Stimulated activated CD8-positive, alpha-beta memory T cell treated with anti-CD3 and anti-CD28 coated beads, Interleukin-15, amount 100 ng/mL, for 48 hours (primary cell): ENCODE measurements around the gene MLLT10.

Experiments used
- DNase-seq, 2 donors: peaks; one replicate each; pipeline ENCODE4 v3.0.0-alpha.2; 2020; ENCODE audit warnings: low read depth in 2 of 2

MLLT10 gene

DNA sequence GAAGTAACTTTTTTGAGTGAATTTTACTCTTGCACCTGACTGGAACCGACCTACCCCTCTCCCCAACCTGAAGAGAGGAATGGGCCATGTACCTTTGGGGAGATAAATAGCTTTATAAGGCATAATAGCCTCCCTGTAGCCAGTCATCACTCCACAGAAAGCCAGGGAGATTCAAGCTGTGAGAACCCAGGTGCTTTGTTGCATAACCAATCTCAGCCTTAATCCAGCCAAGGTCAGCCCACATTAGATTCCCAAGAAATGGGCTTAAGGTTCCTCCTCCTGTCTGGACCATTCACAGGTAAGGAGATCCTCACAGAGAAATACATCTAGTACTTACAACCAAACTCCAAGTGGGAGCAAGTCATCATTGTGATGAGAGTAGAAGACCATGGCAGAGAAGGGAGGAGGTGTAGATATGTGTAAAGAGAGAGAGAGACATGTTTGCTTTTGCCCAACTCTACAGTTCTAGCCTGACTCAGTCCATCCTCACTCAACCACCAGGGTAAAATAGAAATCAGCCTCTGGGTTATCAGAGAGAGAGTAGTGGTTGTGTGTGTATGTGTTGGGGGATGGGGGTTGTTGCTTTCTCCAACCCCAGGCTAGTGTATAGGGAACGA is 32.2 kb upstream of the MLLT10 start:
- no peak for DNase-seq

DNA sequence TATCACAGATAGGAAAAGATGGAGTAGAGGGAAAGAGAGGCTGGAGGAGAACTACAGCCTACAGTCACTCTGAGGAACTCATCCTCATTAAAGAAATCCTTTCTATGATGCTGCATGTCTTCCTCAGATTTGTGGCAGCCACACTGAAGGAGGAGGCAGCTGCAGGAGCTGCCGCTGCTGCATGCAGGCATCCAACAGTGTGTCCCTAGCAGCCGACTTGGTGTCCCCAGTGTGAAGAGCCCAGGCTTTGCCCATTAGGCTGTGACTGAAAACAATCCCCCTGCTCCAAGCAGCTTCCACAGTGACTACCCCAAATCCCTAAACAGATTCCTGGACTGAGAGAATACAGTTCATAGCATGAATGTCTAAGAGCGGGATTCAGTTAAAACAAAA is 31.7 kb upstream of the MLLT10 start:
- no peak for DNase-seq

DNA sequence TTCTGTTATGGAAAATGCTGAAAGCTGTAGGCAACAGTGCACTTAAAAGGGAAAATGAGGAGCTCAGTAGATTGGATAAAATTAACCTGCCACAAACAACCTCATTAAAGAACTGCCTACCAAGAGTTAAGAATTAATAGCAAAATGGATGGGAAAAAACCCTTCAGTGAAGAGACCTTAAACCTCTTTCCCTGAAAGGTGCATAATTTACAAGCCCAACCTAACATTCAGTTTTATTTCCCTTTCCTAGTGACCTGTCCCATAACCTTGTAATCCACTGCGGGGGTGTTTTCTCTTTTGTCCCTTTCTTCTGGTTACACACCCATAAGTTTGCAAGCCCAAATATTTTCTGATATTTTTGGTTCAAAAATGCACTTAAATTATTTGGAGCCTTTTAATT is 30.5 kb upstream of the MLLT10 start:
- DNase-seq: no peak

DNA sequence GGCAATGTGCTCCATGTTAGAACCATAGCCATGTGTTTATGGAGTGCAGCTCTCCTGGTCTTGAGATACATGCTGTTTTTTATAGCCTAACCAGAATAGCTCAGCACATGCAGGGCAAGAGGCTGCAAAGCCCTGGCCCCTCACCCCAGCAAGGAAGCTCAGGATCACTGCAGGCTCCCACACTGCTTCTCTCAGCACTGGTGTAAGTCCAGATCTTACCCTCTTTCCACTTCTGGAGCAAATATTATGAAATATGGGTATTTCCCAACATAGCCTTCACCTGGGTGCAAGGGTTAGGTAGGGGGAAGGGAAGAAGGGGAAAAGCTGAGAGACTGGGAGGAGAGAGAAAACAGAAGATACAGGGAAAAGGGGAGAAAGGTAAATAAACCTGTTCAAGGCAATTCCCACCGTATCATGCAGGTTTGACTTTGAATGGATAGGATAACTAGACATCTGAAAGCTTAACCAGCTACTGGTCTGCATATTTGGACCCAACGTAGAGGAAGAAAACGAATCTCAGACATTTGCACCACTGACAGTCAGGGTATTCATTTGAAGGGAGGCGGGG is 28.2 kb upstream of the MLLT10 start:
- DNase-seq: no peak

DNA sequence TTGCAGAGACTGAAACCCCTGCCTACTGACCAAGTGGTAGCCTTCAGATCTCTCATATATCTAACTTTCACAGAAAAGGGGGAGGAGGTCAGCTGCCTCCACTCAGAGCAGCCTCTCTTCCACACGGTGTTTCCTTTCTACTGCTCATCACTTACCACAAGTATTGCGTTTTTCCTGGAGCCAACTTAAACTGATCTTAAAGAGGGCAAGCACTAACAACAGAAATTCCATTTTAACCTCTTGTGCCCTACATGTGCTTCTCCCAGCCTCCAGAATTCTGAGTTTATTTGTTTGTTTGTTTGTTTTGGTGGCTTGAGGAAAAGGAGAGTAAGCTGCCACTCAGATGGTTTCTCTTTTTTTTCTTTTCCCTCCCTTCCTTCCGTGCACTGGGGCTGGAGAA is 27.7 kb upstream of the MLLT10 start:
- no peak for DNase-seq

DNA sequence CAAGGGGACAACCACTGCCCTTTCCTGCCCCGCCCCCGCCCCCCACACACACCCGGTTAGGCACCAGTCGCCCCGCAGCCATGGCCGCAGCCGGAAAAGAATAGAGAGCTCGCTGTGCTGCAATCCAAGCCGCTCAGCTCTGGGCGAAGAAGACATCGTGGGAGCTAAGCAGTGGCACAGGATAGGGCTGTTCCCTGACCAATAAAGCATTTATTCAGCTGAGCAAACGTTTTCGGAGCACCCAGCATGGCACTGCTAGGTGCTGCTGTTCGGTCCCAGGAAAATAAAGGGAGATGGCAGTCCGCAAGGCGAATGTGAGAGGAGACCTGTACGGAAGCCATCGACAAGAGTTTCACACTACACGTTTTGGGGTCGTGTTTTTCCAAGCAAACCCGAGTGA is 26.9 kb upstream of the MLLT10 start:
- no peak for DNase-seq

DNA sequence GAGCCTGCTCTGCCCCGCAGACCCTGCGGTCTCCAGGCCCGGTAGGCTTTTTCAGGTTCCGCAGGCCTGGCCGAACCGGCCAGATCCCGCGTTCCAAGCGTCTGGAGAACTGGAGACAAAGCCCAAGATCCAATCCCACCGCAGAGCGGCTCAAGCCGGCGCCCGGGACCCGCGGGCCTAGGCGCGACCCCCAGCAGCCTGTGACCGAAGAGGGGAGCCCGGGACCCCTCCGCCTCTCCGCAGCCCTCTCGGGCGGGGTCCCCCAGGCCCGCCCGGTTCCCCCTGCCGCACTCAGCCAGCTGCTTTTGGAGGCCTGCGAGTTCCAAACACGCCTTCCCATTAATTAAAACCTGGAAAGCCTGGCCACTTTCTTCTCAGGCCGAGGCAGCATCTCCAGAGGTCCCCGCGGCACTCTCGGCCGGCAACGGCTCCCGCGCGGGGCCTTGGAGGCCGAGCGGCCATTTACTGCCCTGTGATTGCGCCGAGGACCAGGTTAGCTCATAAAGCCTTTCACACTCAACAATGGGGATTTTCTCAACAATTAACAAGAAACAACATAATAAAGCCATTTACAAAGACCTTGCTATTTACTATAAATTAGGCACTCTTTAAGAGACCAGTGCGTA is 25.2 kb upstream of the MLLT10 start:
- DNase-seq: no peak

DNA sequence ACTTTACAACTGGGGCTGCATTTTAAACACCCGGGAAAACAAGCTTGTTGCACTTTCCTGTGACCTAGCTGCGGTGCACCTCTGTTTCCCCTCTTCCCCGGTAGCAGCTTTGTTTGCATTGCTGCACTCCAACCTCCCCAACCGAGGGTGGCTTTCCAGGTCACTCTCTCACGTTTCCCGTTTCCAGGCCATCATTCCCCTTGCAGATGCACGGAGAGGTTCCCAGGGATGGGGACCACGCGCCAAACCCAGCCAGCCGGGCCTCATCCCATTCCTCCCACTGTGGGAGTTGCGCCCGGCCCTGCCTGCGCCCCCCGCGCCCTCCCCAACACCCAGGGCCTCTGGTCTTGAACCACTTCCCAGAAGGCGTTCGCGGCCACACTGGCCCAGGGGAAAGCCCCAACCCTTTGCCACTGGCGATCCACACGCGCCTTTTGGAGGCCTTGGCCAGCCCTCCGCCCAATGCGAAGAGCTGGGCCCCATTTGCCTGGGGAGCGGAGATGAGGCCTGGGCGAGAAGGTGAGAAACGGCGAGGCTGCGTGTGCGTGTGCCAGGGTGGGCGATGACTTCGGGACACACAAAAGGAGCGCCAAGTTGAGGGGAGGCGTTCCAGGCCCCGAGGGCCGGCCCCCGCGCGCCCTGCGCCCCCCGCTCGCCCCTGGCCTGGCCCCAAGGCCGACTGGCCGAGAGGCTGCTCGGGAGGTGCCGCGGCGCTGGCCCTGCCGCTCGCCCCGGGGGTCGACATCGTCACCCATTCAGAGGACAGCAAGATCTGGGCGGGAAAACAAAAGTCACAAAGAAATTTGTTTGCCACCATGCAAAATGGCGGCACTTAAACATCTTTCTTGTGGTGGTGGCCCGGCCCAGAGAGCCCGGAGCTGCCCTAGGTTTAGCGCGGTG is 24.4 kb upstream of the MLLT10 start:
- DNase-seq: no peak

DNA sequence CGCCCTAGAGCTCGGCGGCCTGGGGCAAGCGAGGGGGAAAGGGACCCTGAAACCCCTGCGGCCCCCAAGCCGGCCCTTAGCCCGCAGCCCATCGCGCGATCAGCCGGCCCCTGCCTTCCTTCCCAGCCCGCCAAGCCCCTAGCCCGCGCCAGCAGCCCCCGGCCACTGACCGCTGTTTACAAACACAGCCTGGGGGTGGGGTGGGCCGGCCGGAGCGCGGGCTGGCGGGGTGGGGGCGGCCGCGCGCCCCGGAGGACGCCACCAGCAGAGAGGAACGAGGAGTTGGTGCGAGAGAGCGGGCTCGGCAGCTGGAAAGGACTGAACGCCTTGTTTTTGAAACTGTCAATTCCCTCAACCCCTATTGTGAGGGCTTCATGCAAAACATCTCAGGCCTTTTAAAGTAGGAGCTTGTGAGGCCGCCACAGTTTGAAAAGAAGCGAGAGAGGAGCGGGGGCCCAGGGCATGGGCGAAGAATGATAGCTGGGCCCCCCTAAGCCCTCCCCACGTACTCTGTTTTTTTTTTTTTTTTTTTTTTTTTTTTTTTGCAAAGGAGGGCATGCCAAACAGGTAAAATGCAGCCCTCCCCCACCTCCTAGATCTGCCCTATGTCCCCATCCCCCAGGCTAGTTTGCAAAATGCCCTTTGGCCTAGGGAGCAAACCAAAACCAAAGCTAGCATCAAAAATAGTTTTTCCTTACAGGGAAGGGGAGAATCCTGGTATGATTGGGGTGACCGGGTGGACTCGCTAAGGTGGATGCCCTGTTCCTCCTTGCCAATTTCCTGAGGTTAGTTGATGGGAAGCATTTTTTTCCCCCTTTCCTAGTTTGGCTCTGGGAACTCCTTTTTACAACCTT is 23.6 kb upstream of the MLLT10 start:
- no peak for DNase-seq

DNA sequence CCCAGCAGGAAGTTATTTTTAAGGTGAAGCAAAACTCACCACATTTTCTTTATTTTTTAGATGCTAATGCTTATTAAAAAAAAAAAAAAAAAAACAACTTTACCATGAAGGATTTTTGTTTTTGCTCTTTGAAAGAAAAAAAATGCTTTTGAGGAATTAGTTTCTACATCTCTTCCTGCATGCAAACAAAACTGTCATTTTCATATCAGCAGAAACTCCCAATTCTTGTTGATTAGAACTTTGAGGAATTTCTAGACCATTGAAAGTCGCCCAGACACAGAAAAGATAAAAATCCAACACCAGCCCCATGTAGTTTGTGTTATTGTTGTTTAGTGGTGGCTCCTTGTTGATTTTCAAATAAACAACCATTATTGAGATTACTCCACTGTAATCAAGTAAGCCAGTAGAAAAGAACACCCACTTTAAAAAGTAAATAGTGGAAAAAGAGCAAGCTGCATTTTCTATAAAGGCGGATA is 22.9 kb upstream of the MLLT10 start:
- DNase-seq: no peak

DNA sequence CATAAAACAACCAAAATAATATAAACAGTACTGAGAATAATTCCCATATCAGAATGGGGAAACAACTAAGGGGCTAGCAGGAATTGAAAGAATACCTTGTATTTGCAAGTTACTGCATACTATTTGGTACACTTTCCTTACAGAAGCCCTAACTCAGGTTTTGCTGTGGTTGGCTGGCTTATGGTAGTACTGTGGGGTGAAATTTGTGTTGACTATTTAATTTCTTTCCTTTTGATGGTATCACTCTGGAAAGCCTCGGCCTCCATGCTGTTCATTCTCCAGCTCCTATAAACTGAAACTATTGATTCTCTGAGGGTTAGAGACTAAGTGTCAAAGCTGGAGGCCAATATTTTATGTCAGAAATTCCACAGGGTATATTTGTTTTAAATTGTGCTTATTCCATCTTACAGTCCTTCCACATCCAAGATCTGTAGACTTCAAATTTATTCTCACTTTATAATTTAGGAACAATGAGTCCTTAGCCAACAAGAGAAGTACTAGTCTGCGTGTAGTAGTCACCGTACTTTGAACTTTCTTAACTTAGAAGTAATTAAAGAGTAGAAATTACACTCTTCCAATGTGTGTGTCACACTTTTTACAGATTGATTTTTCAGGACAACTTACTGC is 22.0 kb upstream of the MLLT10 start:
- no peak for DNase-seq

DNA sequence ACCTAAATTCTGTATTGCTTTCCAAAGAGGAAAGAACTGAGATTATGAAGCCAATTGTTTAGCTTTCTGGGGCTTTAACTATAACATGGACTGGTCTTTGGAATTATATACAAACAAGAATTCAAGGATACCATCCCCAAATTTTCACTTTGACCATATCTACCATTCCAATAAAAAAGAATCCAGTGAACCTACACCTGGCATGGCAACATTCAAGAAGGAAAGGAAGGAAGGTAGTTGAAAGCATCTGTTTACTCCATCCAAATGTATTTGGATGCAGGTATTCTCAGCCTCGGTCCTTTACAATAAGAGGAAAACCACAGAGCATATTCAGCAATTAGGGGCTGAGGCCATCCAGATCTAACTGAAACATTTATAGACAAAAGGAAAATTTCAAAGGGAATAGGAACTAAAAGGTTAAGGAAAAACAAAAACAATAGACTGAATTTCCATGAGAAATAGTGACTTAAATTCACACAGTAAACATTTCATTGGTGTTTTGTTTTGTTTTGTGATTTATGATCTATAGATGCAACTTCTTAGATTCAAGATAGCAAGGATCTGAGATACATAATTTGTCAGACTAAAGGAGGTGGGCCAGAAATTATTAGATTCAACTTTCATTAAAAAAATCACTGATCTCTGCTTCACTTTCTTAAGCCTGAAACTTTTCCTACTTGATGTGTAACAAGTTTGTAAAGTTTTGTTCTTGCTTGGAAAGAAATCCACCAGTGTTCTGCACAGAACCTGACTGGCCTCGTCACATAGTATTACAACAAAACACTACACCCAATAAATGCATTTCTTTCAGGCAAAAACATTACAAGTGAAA is 21.2 kb upstream of the MLLT10 start:
- no peak for DNase-seq

DNA sequence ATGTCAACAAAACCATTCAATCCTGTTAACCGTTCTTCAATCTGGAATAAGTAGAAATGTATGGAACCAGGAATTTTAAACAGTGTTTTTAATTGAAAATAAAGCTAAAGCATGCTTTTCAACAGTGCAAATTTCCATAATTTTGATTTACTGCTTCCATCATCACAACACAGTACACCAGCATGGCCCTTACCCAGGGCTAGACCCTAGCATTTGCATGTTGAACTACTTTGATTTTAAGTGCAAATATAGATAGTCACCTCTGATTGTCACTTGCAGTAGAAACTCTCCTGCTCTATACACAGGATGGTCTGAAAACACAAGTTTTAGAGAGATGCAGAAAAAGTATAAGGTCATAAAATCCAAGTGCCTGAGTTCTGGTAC is 20.6 kb upstream of the MLLT10 start:
- no peak for DNase-seq

DNA sequence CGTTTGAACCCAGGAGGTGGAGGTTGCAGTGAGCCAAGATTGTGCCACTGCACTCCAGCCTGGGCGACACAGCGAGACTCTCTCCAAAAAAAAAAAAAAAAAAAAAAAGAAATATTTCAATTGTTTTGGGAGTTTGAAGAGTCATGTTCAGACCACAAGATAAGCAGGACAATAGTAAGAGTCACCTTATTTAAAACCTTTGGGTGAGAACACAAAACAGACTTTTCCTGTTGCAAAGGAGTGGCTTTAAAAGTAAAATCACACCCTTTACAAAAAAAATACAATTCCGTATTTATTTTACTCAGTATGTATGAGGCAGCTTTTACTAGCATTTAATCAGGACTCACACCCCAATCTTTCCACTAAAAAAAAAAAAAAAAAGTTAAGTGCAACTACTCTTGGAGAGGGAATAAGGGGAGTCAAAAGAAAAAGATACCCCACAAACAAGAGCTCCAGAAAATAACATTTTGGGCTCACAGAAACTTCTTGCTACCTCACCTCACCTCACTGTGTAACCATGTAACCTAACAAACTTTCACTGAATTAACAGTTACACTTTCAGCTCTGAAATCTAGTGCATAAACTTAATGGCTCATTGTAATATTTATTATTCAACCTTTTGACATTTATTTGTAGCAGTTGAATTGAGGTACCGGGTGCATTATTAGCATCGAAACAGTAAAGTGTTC is 19.8 kb upstream of the MLLT10 start:
- DNase-seq: no peak

DNA sequence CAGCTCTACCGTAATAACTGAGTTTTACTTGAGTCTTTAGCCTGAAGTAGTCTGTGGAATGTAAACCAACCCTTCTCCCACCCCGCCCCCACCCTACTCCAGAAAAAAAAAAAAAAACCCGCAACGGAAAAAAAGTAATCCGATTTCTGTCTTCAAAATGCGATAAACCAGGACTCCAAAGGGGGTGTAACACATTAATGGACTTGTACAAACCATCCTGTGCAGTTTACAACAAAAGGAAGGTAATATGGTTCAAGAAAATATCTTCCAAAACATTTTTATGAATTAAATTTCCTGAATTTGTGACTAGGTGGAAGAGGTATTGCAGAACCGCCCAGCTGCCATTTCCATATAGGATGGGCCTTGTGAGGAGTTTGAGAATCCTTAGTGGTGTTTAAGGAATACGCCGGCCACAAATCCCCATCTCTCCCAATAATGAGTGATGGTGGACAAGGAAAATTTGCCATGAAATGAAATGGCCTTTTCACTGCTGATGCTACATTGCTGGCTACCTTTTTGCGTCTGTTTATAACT is 19.1 kb upstream of the MLLT10 start:
- DNase-seq: no peak

DNA sequence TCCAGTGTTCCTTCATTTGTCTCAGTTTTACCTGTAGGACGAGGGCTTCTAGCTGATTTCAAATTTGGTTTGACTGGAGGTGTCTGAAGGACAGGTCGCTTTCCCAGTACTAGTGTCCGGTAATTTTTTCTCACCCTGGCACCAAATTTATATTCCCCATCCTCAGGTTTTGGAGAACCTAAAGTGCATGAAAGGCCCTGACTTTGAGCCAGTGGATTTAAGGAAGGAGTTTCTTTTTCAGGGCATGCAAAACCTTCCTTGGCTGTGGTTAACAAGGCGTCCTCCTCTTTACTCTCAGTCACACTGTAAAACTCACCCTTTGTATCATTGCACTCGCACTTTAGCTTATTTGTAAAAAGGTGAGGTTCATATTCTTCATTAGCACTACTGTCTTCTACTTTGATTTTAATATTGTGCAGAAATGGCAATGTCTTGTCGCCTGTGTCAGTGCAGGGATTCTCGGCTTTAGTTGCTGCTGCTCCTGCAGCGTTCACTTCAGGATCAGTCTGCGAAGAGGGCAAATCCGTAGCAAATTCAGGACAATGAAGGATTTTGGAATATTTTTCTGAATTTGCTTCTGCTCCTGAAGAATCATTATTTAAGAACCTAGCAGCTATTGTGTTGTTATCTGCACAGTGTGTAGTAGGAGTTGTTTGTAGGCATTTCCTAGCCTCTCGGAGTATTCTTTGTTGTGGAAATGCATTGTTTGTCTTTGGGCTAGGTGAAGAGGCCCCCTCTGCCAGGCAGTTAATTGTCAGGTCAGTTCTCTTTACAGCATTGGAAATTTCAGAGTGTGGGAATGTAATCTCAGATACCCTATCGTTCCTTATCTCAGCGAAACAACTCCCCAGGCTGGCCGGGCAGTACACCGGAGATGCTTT is 18.4 kb upstream of the MLLT10 start:
- DNase-seq: no peak

DNA sequence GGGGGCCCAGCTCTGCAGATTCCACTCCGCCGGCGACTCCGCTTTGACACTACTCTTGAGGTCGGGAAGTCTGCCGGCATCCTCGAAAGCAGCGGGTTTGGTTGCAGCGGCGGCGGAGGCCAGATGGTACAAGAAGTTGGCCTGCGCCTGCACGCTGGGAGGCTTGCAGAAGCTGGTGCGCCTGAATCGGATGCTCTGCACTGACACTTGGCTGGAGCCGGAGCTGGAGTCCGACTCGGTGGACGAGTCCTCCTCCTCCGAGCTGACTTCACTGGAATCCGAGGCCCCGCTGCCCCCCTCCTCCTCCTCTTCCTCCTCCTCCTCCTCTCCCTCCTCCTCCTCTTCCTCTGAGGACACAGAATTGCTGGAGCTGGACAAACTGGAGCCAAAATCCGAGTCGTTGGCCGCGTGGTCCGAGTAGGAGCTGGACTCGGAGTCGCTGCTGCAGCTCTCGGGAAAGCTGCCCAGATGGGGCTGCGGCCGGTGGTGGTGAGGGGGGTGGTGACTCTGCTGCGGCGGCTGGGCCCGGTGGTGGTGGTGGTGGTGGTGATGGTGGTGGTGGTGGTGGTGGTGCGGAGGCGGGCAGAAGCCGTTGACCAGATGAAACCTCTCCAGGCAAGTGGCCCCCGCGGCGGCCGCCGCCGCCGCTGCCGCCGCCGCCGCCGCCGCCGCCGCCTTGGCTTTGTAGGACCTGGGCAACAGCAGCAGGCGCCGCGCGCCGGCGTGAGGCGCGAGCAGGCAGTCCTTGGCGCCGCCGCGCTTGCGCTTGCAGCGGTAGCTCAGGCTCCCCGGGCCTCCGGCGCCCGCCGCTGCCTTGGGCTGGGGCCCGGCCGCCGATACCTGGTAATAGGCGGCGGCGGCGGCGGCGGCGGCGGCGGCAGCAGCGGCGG is 17.5 kb upstream of the MLLT10 start:
- peak in 1 of 2 donors; percentile 21 for DNase-seq
